Epithelial cell of esophagus (primary cell): ENCODE data around the gene HSPA1A.

ENCODE experiments used
- DNase-seq: peaks from one replicate; pipeline ENCODE4 v3.0.0; 2010; ENCODE audit warnings: low read depth
- H3K4me3 ChIP-seq: 2 replicates; pipeline ENCODE4 v1.5.1; 2011; ENCODE audit warnings: mild to moderate bottlenecking, low read length, control low read depth
- TF ChIP-seq, protein P1 (sequence below): IDR thresholded peaks from 2 replicates; pipeline ENCODE4 v1.5.1; 2011; ENCODE audit warnings: low read depth, mild to moderate bottlenecking, low read length, control low read depth, inconsistent platforms; ENCODE audit not compliant: insufficient read depth; ENCODE audit errors: missing control alignments

The HSPA1A gene

DNA sequence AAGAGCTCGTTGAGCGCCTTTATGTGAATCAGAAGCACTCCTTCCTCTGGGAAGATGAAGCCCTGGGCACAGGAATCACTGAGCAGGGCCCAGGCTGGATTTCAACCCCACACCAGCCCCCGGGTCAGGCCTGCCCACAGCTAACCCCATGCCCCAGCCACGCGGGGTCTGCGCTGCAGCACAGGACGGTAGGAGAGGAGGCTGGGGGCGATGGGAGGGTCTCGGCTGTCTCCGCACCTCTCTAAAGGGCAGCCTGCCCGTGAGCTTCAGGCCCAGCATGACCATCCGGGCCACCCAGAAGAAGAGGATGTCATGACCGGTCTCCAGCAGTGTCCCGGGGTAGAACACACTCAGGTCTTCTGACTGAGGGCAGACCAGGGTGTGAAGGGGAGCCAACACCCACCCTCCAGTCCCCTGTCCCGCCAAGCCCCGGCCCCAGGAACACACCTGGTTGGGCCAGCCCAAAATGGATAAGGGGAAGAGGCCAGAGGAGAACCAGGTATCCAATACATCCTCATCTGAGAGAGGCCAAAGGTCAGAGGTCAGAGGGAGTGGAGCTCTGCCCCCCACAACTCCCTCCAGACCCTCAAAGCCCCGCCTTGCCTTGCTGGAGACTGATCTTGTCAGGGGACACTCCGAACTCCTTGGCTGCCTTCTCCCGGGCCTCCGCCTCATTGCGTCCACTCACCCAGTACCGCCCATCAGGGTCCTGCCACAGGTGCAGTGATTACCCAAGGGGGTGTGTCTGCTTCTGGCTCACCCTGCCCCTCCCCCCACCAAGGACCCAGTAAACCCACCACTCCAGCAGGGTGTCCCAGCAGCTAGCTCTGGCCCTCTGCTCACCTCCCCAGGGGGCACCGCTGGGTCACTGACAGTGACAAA, 33.9 kb upstream of the HSPA1A start:
- no peak overlapping the region for H3K4me3 ChIP-seq
- DNase-seq, result no peak
- TF ChIP-seq, protein P1, sequence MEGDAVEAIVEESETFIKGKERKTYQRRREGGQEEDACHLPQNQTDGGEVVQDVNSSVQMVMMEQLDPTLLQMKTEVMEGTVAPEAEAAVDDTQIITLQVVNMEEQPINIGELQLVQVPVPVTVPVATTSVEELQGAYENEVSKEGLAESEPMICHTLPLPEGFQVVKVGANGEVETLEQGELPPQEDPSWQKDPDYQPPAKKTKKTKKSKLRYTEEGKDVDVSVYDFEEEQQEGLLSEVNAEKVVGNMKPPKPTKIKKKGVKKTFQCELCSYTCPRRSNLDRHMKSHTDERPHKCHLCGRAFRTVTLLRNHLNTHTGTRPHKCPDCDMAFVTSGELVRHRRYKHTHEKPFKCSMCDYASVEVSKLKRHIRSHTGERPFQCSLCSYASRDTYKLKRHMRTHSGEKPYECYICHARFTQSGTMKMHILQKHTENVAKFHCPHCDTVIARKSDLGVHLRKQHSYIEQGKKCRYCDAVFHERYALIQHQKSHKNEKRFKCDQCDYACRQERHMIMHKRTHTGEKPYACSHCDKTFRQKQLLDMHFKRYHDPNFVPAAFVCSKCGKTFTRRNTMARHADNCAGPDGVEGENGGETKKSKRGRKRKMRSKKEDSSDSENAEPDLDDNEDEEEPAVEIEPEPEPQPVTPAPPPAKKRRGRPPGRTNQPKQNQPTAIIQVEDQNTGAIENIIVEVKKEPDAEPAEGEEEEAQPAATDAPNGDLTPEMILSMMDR, result no peak

GRCh38 chr6:31782126-31782855, 33.1 kb upstream of the HSPA1A start:
- TF ChIP-seq, protein P1, result no peak
- H3K4me3 ChIP-seq, result no peak overlapping the region
- DNase-seq, result no peak

DNA sequence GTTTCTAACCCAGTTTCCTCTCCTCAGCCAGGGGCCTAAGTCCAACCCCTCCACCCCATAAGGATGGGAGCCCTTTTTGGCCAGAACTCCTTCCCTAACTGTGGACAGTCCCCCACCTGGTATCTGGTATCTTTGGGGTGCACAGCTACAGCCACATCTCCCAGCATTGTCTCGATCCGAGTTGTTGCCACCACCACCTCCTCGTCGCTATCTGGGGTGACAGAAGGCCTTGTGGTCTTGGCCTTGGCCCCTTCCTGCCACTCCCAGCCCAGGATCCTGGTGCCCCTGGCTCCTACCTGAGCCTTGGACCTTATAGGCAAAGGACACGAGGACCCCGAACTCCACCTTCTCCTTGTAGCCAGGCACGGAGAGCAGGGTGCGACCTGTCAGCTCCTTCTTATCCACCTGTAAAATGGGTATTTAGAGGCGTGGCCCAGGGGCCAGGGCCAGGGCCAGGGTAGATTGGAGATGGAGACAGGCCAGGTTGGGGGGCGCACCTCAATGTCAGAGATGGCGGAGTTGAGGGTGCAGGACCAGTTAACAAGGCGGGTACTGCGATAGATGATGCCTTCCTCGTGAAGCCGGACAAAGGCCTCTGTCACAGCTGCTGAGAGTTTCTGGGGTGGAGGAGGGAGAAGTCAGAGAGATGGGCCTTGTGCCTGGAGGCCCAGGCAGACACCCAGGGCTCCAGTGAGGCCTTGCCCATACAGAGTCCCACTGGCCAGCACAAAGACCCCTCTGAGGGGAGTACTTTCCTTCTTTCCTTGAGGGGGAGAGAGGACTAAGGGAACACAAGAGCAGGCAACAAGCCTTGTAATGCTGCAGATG, 31.0 kb upstream of the HSPA1A start:
- no peak for DNase-seq
- no peak overlapping the region for H3K4me3 ChIP-seq
- TF ChIP-seq, protein P1, result no peak

DNA sequence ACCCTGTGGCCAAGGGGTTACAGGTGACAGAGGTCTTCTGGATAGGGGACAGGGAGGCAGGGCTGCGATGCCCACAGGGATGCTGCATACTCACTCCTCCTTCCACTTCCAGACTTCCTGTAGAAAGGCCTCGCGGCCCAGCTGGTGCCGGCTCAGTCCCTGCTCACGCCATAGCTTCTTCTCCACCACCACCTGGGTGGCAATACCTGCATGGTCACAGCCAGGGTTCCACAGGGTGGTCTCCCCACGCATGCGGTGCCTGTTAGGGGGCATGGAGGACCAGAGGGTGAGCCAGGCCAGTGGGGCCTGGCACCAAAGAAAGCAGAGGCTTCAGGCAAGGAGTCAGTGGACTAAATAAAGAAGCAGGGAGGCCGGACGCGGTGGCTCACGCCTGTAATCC, 29.9 kb upstream of the HSPA1A start:
- DNase-seq, result no peak
- H3K4me3 ChIP-seq, result no peak overlapping the region
- TF ChIP-seq, protein P1, result no peak

DNA sequence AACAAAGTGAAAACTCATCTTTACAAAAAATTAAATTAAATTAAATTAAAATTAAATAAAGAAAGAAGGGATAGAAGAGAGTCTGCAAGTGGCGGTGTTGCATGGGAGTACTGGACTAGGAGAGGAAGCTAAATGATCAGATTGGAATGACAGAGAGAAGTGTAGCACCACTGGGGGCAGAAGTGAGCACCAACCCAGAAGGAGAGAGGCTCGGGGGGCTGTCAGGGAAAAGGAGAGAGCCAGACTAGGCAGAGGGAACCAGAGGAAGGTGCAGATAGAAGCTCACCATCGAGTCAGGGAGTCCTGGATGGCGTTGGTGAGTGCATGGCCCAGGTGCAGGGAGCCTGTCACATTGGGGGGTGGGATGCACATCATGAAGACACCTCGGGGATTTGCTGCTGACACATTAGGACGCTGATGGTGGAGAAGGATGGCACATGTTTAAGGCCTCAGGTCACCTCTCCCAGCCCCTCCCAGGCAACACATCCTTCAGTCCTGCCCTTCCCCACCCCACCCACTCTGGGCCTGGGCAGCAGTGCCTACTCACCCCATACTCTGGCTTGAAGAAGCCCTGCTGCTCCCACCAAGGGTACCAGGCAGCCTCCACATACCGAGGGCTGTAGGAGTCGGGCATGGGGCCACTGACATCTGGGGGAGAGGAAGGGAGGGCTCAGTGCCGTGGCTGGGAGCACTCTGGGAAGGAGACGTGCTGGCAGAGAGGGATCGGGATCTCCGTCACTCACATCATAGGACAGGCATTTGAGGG, 23.8 kb upstream of the HSPA1A start:
- no peak overlapping the region for H3K4me3 ChIP-seq
- DNase-seq, result peak; percentile 37
- TF ChIP-seq, protein P1, result peak; percentile 61

DNA sequence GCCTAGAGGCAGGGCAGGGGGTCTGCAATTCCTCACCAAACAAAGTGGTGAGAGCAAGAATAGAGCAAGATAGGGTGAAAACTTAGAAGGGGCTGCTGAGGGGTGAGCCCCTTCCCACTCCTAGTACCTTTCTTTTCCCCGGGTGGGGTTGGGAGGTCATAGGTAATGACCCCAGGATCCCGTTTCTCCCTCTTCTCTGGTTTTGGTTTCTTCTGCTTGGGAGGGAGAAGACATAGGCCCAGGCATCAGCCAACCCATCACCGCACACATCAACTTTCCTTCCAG, 23.3 kb upstream of the HSPA1A start:
- H3K4me3 ChIP-seq, result no peak overlapping the region
- TF ChIP-seq, protein P1, result no peak
- DNase-seq, result no peak
